DMS79 (cell line): Measurements from ENCODE around the gene GLRA1.
"Not testable (repeated sequence)": the region's sequence is repeated elsewhere in the genome, so short reads cannot be mapped to it uniquely, and the experiment has no call there.

Experiments used
- DNase-seq: peaks from one replicate; lab custom pipeline; 2025; lab: John Stamatoyannopoulos, UW

GLRA1 gene

GRCh38 chr5:151885138-151885908 is 39.3 kb downstream of the GLRA1 start:
- no peak for DNase-seq

GRCh38 chr5:151881621-151882225 is 42.9 kb downstream of the GLRA1 start:
- no peak for DNase-seq

GRCh38 chr5:151880324-151880723 is 44.3 kb downstream of the GLRA1 start:
- peak; percentile 1 for DNase-seq

- no peak for DNase-seq
Measured at GRCh38 chr5:151873701-151874100, 51.0 kb downstream of the GLRA1 start.

- DNase-seq: no peak
Measured at GRCh38 chr5:151872701-151873100, 52.0 kb downstream of the GLRA1 start.

GRCh38 chr5:151870820-151871219 is 53.8 kb downstream of the GLRA1 start:
- no peak for DNase-seq

GRCh38 chr5:151870271-151870670 is 54.4 kb downstream of the GLRA1 start:
- no peak for DNase-seq

GRCh38 chr5:151869843-151870242 is 54.8 kb downstream of the GLRA1 start:
- no peak for DNase-seq

GRCh38 chr5:151868451-151868850 is 56.2 kb downstream of the GLRA1 start:
- DNase-seq: no peak

GRCh38 chr5:151864061-151864748 is 60.4 kb downstream of the GLRA1 start:
- DNase-seq: no peak

- DNase-seq: no peak
Measured at GRCh38 chr5:151863566-151863965, 61.1 kb downstream of the GLRA1 start.

- no peak for DNase-seq
Measured at GRCh38 chr5:151862811-151863472, 61.7 kb downstream of the GLRA1 start.

- not testable (repeated sequence) for DNase-seq
Measured at GRCh38 chr5:151860867-151861266, 63.8 kb downstream of the GLRA1 start.

- no peak for DNase-seq
Measured at GRCh38 chr5:151856861-151857260, 67.8 kb downstream of the GLRA1 start.

- peak; percentile 88 for DNase-seq
Measured at GRCh38 chr5:151855701-151856100, 69.0 kb downstream of the GLRA1 start.

GRCh38 chr5:151847871-151848270 is 76.8 kb downstream of the GLRA1 start:
- no peak for DNase-seq

- DNase-seq: no peak
Measured at GRCh38 chr5:151846765-151847164, 77.9 kb downstream of the GLRA1 start.

- DNase-seq: not testable (repeated sequence)
Measured at GRCh38 chr5:151832843-151833242, 91.8 kb downstream of the GLRA1 start.

- no peak for DNase-seq
Measured at GRCh38 chr5:151829370-151829769, 95.3 kb downstream of the GLRA1 start.

- DNase-seq: peak; percentile 5
Measured at GRCh38 chr5:151825445-151825844, 99.2 kb downstream of the GLRA1 start.

GRCh38 chr5:151822141-151822540 is 102.5 kb downstream of the GLRA1 start:
- no peak for DNase-seq

- DNase-seq: no peak
Measured at GRCh38 chr5:151820903-151821302, 103.7 kb downstream of the GLRA1 start.

GRCh38 chr5:151820271-151820670 is 104.4 kb downstream of the GLRA1 start:
- no peak for DNase-seq
